GM12874 (cell line): ENCODE data around the gene PADI4.

ENCODE experiments used
- TF ChIP-seq, protein P1 (sequence below): IDR thresholded peaks from 2 replicates; pipeline ENCODE4 v1.5.1; 2011; ENCODE audit warnings: low read depth, mild to moderate bottlenecking, control low read depth, low read length, moderate library complexity; ENCODE audit not compliant: insufficient read depth

Gene PADI4

DNA sequence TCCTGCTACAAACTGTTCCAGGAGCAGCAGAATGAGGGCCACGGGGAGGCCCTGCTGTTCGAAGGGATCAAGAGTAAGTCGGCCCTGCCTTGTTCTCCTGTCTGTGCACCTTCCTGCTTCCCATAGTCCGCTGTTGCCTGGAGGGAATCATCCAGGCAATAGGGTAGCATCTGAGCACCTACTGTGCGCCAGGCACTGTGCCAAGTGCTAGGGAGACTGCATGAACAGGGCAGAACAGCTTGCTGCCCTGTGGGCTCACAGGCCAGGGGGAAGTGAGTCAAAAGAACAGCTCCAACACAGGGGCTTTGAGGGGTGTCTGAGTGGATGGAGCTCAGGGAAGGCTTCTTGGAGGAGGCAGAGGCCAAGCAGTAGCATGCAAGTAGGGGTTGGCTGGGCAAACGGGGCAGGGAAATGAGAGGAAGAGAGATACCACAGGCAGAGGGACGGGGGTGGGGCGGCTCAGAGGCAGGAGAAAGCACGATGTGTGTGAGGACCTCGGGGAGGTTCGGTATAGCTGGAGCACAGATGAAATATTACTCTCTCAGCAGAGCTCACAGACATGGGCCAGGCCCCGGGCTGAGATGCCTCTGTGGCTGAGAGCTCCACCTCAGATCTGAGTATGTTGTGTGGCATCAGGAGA, 48.5 kb downstream of the PADI4 start:
- TF ChIP-seq, protein P1, sequence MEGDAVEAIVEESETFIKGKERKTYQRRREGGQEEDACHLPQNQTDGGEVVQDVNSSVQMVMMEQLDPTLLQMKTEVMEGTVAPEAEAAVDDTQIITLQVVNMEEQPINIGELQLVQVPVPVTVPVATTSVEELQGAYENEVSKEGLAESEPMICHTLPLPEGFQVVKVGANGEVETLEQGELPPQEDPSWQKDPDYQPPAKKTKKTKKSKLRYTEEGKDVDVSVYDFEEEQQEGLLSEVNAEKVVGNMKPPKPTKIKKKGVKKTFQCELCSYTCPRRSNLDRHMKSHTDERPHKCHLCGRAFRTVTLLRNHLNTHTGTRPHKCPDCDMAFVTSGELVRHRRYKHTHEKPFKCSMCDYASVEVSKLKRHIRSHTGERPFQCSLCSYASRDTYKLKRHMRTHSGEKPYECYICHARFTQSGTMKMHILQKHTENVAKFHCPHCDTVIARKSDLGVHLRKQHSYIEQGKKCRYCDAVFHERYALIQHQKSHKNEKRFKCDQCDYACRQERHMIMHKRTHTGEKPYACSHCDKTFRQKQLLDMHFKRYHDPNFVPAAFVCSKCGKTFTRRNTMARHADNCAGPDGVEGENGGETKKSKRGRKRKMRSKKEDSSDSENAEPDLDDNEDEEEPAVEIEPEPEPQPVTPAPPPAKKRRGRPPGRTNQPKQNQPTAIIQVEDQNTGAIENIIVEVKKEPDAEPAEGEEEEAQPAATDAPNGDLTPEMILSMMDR = no peak

- TF ChIP-seq, protein P1 = no peak
These were observed 50.6 kb downstream of the PADI4 start for GRCh38 chr1:17358557-17358956.

DNA sequence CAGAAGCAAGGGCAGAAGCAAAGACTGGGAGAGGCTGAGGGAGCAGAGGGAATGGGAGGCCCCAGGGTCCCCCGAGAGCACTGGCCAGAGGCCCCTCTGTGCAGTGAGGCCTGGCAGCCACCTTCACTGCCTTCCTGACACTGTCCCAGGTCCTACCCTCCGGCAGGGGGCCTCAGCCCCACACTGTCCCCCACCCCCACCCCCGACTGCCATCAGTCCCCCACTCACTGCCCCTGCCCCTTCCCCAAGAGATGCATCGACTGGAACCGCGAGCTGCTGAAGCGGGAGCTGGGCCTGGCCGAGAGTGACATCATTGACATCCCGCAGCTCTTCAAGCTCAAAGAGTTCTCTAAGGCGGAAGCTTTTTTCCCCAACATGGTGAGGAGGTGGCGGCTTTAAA, 51.0 kb downstream of the PADI4 start:
- TF ChIP-seq, protein P1 = no peak

DNA sequence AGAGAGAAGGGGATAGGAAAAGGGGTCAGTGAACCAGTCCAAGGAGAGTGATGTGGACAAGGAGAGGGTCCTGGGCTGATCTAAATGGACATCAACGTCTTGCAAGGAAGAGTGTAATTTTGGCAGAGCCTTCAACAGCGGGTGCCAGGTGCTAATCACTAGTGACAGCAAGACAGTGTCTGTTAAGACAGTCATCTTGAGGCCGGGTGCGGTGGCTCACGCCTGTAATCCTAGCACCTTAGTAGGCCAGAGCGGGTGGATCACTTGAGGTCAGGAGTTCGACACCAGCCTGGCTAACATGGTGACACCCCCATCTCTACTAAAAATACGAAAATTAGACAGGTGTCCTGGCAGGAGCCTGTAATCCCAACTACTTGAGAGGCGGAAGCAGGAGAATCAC, 51.8 kb downstream of the PADI4 start:
- TF ChIP-seq, protein P1 = no peak

DNA sequence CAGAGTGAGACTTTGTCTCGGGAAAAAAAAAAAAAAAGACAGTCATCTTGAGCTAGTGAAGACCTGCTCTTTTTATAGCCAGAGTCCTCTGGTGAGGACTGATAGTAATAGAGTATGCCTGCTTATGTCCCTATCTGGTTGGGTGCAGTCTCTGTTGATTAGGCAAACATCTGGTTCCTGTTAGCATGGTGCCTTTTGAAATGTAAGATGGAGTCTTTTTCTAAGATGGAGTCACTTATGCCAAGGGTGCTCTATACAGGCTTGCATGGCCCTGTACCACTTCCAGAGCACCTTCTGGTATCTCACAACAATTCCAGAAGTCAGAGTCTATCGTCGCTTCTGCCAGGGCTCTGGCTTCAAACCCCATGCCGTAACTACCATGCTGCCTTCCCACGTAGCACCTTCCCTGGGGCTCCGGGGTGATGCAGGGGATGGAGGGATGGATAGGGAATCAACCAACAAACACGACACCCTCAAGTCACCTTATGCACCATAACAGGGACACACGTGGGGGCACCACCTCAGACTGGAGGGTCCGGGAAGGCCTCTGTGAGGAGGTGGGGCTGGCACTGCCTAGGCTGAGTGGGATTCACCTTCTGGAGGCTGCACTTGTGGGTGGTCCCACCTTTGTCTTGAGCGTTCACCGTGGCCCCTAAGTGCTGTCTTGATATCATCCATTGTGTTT, 52.4 kb downstream of the PADI4 start:
- TF ChIP-seq, protein P1 = no peak

- TF ChIP-seq, protein P1 = no peak
These were observed 53.7 kb downstream of the PADI4 start for GRCh38 chr1:17361687-17362086.

- TF ChIP-seq, protein P1 = no peak
These were observed 55.4 kb downstream of the PADI4 start for GRCh38 chr1:17363351-17363750.
